OCI-LY1 (cell line): Measurements from ENCODE around the gene OR10H5.
"Not testable (repeated sequence)": the region's sequence is repeated elsewhere in the genome, so short reads cannot be mapped to it uniquely, and the experiment has no call there.

Experiments used
- EZH2 ChIP-seq: fragments of 200-600 bp; sonication (generic), shearing (Covaris generic); IDR thresholded peaks from 2 replicates; pipeline ENCODE4 v1.8.0; 2017; ENCODE audit warnings: borderline replicate concordance, mixed run types, mild to moderate bottlenecking, antibody characterized with exemption, low read length, moderate library complexity, mixed read lengths
- TF ChIP-seq, protein P1 (sequence below): fragments of 200-600 bp; sonication (generic), shearing (Covaris generic); IDR thresholded peaks from 2 replicates; pipeline ENCODE4 v1.5.1; 2017; ENCODE audit warnings: mild to moderate bottlenecking, antibody characterized with exemption, low read length, moderate library complexity, mixed read lengths

DNA sequence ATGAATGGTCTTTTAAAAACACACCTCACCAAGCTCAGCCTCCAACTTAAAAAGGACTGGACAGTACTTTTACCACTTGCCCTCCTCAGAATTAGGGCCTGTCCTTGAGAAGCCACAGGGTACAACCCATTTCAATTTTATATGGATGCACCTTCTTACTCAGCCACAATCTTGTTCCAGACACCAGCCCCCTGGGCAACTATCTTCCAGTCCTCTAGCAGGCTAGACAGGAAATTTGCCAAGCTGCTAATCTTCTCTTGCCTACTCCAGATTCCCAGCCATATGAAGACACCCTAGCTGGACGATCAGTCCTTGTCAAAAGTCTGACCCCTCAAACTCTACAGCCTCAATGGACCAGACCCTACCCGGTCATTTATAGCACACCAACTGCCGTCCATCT, 46.8 kb downstream of the OR10H5 start:
- TF ChIP-seq, protein P1, sequence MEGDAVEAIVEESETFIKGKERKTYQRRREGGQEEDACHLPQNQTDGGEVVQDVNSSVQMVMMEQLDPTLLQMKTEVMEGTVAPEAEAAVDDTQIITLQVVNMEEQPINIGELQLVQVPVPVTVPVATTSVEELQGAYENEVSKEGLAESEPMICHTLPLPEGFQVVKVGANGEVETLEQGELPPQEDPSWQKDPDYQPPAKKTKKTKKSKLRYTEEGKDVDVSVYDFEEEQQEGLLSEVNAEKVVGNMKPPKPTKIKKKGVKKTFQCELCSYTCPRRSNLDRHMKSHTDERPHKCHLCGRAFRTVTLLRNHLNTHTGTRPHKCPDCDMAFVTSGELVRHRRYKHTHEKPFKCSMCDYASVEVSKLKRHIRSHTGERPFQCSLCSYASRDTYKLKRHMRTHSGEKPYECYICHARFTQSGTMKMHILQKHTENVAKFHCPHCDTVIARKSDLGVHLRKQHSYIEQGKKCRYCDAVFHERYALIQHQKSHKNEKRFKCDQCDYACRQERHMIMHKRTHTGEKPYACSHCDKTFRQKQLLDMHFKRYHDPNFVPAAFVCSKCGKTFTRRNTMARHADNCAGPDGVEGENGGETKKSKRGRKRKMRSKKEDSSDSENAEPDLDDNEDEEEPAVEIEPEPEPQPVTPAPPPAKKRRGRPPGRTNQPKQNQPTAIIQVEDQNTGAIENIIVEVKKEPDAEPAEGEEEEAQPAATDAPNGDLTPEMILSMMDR = not testable (repeated sequence)
- TF ChIP-seq EZH2 = not testable (repeated sequence)
